ENCODE measurements around the gene CCDC97.

DNA sequence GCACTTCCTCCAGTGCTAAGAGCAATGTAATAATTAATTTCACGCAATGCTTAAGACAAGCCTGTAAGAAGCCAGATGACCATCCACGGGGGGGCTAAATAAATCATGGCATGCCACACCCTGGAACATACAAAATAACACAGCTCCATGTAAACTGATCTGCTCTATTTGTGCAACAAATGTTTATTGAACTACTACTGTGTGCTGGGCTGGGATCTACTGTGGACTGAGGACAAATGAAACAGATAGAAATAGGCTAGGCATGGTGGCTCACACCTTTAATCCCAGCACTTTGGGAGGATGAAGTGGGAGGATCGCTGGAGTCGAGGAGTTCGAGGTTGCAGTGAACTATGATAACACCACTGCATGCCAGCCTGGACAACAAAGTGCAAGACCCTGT is 22.5 kb downstream of the CCDC97 start:
- TF ChIP-seq, protein P1, sequence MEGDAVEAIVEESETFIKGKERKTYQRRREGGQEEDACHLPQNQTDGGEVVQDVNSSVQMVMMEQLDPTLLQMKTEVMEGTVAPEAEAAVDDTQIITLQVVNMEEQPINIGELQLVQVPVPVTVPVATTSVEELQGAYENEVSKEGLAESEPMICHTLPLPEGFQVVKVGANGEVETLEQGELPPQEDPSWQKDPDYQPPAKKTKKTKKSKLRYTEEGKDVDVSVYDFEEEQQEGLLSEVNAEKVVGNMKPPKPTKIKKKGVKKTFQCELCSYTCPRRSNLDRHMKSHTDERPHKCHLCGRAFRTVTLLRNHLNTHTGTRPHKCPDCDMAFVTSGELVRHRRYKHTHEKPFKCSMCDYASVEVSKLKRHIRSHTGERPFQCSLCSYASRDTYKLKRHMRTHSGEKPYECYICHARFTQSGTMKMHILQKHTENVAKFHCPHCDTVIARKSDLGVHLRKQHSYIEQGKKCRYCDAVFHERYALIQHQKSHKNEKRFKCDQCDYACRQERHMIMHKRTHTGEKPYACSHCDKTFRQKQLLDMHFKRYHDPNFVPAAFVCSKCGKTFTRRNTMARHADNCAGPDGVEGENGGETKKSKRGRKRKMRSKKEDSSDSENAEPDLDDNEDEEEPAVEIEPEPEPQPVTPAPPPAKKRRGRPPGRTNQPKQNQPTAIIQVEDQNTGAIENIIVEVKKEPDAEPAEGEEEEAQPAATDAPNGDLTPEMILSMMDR (conservative IDR thresholded peaks at IDR 0.05; ENCODE audit: low read depth, low read length) = no peak
- TF ChIP-seq EZH2phosphoT487 (IDR thresholded peaks at IDR 0.05; ENCODE audit: borderline replicate concordance, low read length) (no peak), EZH2 (IDR thresholded peaks at IDR 0.05; ENCODE audit: low read length, unreplicated experiment) (no peak)

Measured in PC-3 (cell line).